ENCODE measurements around the gene PCIF1. TPM values are rescaled to one million over a fixed set of nuclear protein-coding genes. Genes with fewer than 3 reads are reported as not detected.
"Not testable (repeated sequence)": the region's sequence is repeated elsewhere in the genome, so short reads cannot be mapped to it uniquely, and the experiment has no call there.

PCIF1 gene
- total and polyA plus RNA-seq, 2 experiments from 2014 or later, result 5.3 to 24.3 TPM

GRCh38 chr20:45991616-45992015, 57.1 kb downstream of the PCIF1 start:
- no peaks in the 10 kb centered on the region for H3K36me3 ChIP-seq (ENCODE audit: low read depth)
- H3F3A ChIP-seq (ENCODE audit: insufficient read depth), result no peaks in the 10 kb centered on the region
- no peak overlapping the region for H3K9ac ChIP-seq
- H3K4me1 ChIP-seq (ENCODE audit: insufficient read depth), result 0 out of 2 replicates have a peak, but pooled peaks cover 3% of the 10 kb centered on the region
- peaks cover 4% of the 10 kb centered on the region; the same call in 1 of the 2 replicates for H3K27me3 ChIP-seq (replicated peaks; ENCODE audit: insufficient read depth)
- WGBS, 2 experiments (ENCODE audit: low coverage in 1 of 2, low lambda C conversion rate in 2 of 2, missing lambda C conversion rate in 2 of 2), result 51 to 63% methylated on average over 3 of the region's 3 CpGs
- no peaks in the 10 kb centered on the region for H3K79me2 ChIP-seq (ENCODE audit: insufficient read depth)
- no peak overlapping the region for H3K4me3 ChIP-seq
- no peak for DNase-seq
- H3K4me2 ChIP-seq (ENCODE audit: unreplicated experiment), result no peak overlapping the region
- H4K20me1 ChIP-seq (ENCODE audit: insufficient read depth), result no peaks in the 10 kb centered on the region
- no peak overlapping the region for H3K27ac ChIP-seq
- H3K9me2 ChIP-seq (ENCODE audit: insufficient read depth), result no peaks in the 10 kb centered on the region
- in situ Hi-C loops (cut with MboI), result no loop called here
- TF ChIP-seq EZH2 (IDR thresholded peaks at IDR 0.05; ENCODE audit: insufficient read depth, poor library complexity, severe bottlenecking), result no peak
- TF ChIP-seq EZH2phosphoT487 (IDR thresholded peaks at IDR 0.05; ENCODE audit: insufficient read depth, low read depth), result no peak
- H3K9me3 ChIP-seq (ENCODE audit: low read depth), result no peaks in the 10 kb centered on the region
- H2AFZ ChIP-seq, result no peak overlapping the region

- in situ Hi-C loops (cut with MboI), result no loop called here
- no peak overlapping the region for H2AFZ ChIP-seq
- H3K79me2 ChIP-seq (ENCODE audit: insufficient read depth), result no peaks in the 10 kb centered on the region
- H3K9me3 ChIP-seq (ENCODE audit: low read depth), result no peaks in the 10 kb centered on the region
- H3K36me3 ChIP-seq (ENCODE audit: low read depth), result no peaks in the 10 kb centered on the region
- no peak overlapping the region for H3K27ac ChIP-seq
- H4K20me1 ChIP-seq (ENCODE audit: insufficient read depth), result no peaks in the 10 kb centered on the region
- 54 to 59% methylated on average over 11 of the region's 12 CpGs for WGBS, 2 experiments (ENCODE audit: low coverage in 1 of 2, low lambda C conversion rate in 2 of 2, missing lambda C conversion rate in 2 of 2)
- no peaks in the 10 kb centered on the region for H3K9me2 ChIP-seq (ENCODE audit: insufficient read depth)
- no peak overlapping the region for H3K4me2 ChIP-seq (ENCODE audit: unreplicated experiment)
- peaks cover 9% of the 10 kb centered on the region; the same call in 1 of the 2 replicates for H3K27me3 ChIP-seq (replicated peaks; ENCODE audit: insufficient read depth)
- DNase-seq, result peak; percentile 74
- H3K4me3 ChIP-seq, result no peak overlapping the region
- no peak overlapping the region for H3K9ac ChIP-seq
- 0 out of 2 replicates have a peak, but pooled peaks cover 3% of the 10 kb centered on the region for H3K4me1 ChIP-seq (ENCODE audit: insufficient read depth)
- H3F3A ChIP-seq (ENCODE audit: insufficient read depth), result no peaks in the 10 kb centered on the region
- TF ChIP-seq EZH2phosphoT487 (IDR thresholded peaks at IDR 0.05; ENCODE audit: insufficient read depth, low read depth) (no peak), EZH2 (IDR thresholded peaks at IDR 0.05; ENCODE audit: insufficient read depth, poor library complexity, severe bottlenecking) (no peak)
Measured at GRCh38 chr20:45993197-45993951, 58.9 kb downstream of the PCIF1 start.

- no peak for DNase-seq
- Histone ChIP-seq H3K4me3 (no peak overlapping the region), H3K27ac (no peak overlapping the region), H3K36me3 (ENCODE audit: low read depth) (no peaks in the 10 kb centered on the region), H3K9me3 (ENCODE audit: low read depth) (no peaks in the 10 kb centered on the region), H3K4me2 (ENCODE audit: unreplicated experiment) (no peak overlapping the region), H3K4me1 (ENCODE audit: insufficient read depth) (0 out of 2 replicates have a peak, but pooled peaks cover 3% of the 10 kb centered on the region), H3K27me3 (replicated peaks; ENCODE audit: insufficient read depth) (peaks cover 17% of the 10 kb centered on the region), H3F3A (ENCODE audit: insufficient read depth) (no peaks in the 10 kb centered on the region), H3K79me2 (ENCODE audit: insufficient read depth) (no peaks in the 10 kb centered on the region), H3K9ac (no peak overlapping the region), H2AFZ (no peak overlapping the region), H3K9me2 (ENCODE audit: insufficient read depth) (no peaks in the 10 kb centered on the region), H4K20me1 (ENCODE audit: insufficient read depth) (no peaks in the 10 kb centered on the region)
- no peak for TF ChIP-seq EZH2 (IDR thresholded peaks at IDR 0.05; ENCODE audit: insufficient read depth, poor library complexity, severe bottlenecking)
- no peak for TF ChIP-seq EZH2phosphoT487 (IDR thresholded peaks at IDR 0.05; ENCODE audit: insufficient read depth, low read depth)
- in situ Hi-C loops (cut with MboI), result no loop called here
- WGBS, 2 experiments (ENCODE audit: low coverage in 1 of 2, low lambda C conversion rate in 2 of 2, missing lambda C conversion rate in 2 of 2), result 58 to 64% methylated on average over 9 of the region's 9 CpGs
Measured at GRCh38 chr20:45994761-45995493, 60.4 kb downstream of the PCIF1 start.

- H3K9me3 ChIP-seq (ENCODE audit: low read depth); H3K27ac ChIP-seq; in situ Hi-C loops (cut with MboI); H2AFZ ChIP-seq; H3K9ac ChIP-seq; H4K20me1 ChIP-seq (ENCODE audit: insufficient read depth); DNase-seq; H3K4me2 ChIP-seq (ENCODE audit: unreplicated experiment); H3F3A ChIP-seq (ENCODE audit: insufficient read depth); H3K4me1 ChIP-seq (ENCODE audit: insufficient read depth); H3K79me2 ChIP-seq (ENCODE audit: insufficient read depth); H3K36me3 ChIP-seq (ENCODE audit: low read depth); H3K4me3 ChIP-seq; H3K9me2 ChIP-seq (ENCODE audit: insufficient read depth): not testable (repeated sequence)
- peaks cover 23% of the 10 kb centered on the region for H3K27me3 ChIP-seq (replicated peaks; ENCODE audit: insufficient read depth)
- WGBS, 2 experiments (ENCODE audit: low coverage in 1 of 2, low lambda C conversion rate in 2 of 2, missing lambda C conversion rate in 2 of 2), result 56 to 59% methylated on average over 6 of the region's 6 CpGs
Measured at GRCh38 chr20:45995495-45996097, 61.1 kb downstream of the PCIF1 start.

Data from GM23248 (cell line).